Muscle of leg (tissue), 16 donors: ENCODE measurements around the gene ZNF718. TPM values are rescaled to one million over a fixed set of nuclear protein-coding genes. Genes with fewer than 3 reads are reported as not detected.
"Not testable (repeated sequence)": the region's sequence is repeated elsewhere in the genome, so short reads cannot be mapped to it uniquely, and the experiment has no call there.

Source experiments
- DNase-seq: peaks from one replicate; pipeline ENCODE4 v3.0.0; 2013
- H3K27ac ChIP-seq: one replicate; pipeline ENCODE4 v1.5.1; 2013; ENCODE audit warnings: mild to moderate bottlenecking, low read length, control low read depth
- H3K27me3 ChIP-seq: one replicate; pipeline ENCODE4 v1.6.1; 2013; ENCODE audit warnings: low read length; ENCODE audit not compliant: control insufficient read depth, insufficient read depth
- H3K36me3 ChIP-seq: one replicate; pipeline ENCODE4 v1.6.1; 2013; ENCODE audit warnings: low read length; ENCODE audit not compliant: control insufficient read depth, insufficient read depth
- H3K4me1 ChIP-seq: one replicate; pipeline ENCODE4 v1.6.1; 2013; ENCODE audit warnings: low read length; ENCODE audit not compliant: control insufficient read depth, insufficient read depth
- H3K4me3 ChIP-seq: one replicate; pipeline ENCODE4 v1.5.1; 2013; ENCODE audit warnings: low read length, control low read depth
- H3K9me3 ChIP-seq: replicated peaks from 2 replicates; pipeline ENCODE4 v1.6.1; 2013; ENCODE audit warnings: low read depth, low read length; ENCODE audit not compliant: control insufficient read depth
- WGBS: methylation state at CpG from one replicate; pipeline ENCODE4 v1.1.5; 2013; ENCODE audit warnings: missing lambda C conversion rate; ENCODE audit not compliant: insufficient coverage; 5-methylcytosine and 5-hydroxymethylcytosine counted together
- long read RNA-seq, 11 donors: transcript quantifications; one replicate each; lab custom pipeline, GENCODE V29; 2026
- polyA plus RNA-seq, 8 donors: library from polyadenylated mRNA; unstranded; fragments of 120-200 nt; gene quantifications; one replicate each; pipeline versions ENCODE4 v1.2.1 to v1.2.3, GENCODE V29; 2013; ENCODE audit warnings: inconsistent platforms in 1 of 8, low replicate concordance in 1 of 8; ENCODE audit not compliant: insufficient read length in 8 of 8, insufficient read depth in 1 of 8
- total RNA-seq: library from RNA; stranded (reverse); fragments of 120-200 nt; gene quantifications from one replicate; pipeline ENCODE4 v1.2.4, GENCODE V29; 2013

Gene ZNF718
- total RNA-seq, result 6.7 TPM
- 1 to 10 TPM; 3.5 to 9.5 (median 6.7) TPM for polyA plus RNA-seq
- long read RNA-seq, donor 1, result 0 reads
- long read RNA-seq, donor 2, result 0 reads
- long read RNA-seq, donor 3, result 0 reads
- long read RNA-seq, donor 4, result 0 reads
- long read RNA-seq, donor 5, partial matches to known transcripts, result 8 of 10 reads
- long read RNA-seq, donor 5, other reads (novel, unspliced or antisense), result 0 of 10 reads
- long read RNA-seq, donor 6, partial matches to known transcripts, result 0 of 1 reads
- long read RNA-seq, donor 6, other reads (novel, unspliced or antisense), result 0 of 1 reads
- long read RNA-seq, donor 7, result 0 reads
- long read RNA-seq, donor 8, result 0 reads
- long read RNA-seq, donor 9, result 0 reads
- long read RNA-seq, donor 10, partial matches to known transcripts, result 0 of 6 reads
- long read RNA-seq, donor 10, other reads (novel, unspliced or antisense), result 5 of 6 reads
- long read RNA-seq, donor 11, partial matches to known transcripts, result 0 of 1 reads
- long read RNA-seq, donor 11, other reads (novel, unspliced or antisense), result 0 of 1 reads

DNA sequence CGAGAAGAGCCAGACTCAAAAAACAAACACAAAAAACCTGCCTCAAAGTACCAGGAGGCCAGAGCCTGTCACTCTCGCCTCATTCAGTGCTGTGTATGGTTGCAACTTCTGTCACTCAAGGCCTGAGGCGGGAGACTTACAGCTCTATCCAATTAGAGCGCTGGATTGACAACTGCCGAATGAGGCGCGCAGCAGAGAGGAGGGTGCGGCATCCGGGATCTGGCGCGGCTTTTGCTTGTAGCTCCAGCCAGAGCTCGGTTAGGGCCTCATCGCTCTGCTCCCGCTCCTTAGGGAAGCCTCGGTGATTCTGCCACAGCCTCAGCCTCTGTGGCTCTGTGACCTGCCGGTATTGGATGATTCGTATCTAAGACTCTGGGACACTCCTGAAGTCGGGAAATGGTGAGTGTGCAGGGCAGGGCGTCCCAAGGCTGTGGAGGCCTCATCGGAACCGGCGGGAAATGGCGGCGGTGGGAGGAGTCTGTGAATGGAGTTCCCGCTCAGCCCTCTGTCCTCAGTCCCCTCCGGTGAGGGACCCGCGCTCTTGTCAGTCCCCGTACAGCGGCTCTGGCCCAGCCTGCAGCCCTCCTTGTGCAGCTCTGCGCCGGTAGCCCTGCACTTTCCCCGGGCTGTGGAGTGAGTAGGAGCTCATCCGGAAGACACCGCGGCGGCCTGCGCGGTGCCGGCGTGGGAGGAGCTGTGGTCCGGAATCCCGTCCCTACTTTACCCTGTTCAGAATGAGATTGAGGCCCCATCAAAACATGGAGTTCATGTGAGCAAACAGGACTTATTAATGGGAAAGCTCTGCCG, at the start of gene ZNF718:
ZNF718 (plus strand) TSS at position 227 of the 807 bp plus-strand sequence; CDS start at position 397, 170 bp downstream.
- peak; percentile 99 for DNase-seq
- Histone ChIP-seq H3K27me3 (no peaks in the 10 kb centered on the region), H3K4me3 (peak within 1 kb of the TSS; percentile 67), H3K9me3 (peaks cover 29% of the 10 kb centered on the region), H3K27ac (peak within 1 kb of the TSS; percentile 97), H3K36me3 (peaks cover 27% of the 10 kb centered on the region), H3K4me1 (peaks cover 7% of the 10 kb centered on the region)
- WGBS, result under 1% methylated on average over 32 of the region's 44 CpGs

DNA sequence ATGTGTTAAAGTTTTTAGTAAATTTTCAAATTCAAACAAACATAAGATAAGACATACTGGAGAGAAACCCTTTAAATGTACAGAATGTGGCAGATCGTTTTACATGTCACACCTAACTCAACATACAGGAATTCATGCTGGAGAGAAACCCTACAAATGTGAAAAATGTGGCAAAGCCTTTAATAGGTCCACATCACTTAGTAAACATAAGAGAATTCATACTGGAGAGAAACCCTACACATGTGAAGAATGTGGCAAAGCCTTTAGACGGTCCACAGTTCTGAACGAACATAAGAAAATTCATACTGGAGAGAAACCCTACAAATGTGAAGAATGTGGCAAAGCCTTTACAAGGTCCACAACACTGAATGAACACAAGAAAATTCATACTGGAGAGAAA, 38.4 kb upstream of the ZNF718 start:
- Histone ChIP-seq H3K4me3 (no peak overlapping the region), H3K9me3 (peaks cover 65% of the 10 kb centered on the region), H3K27me3 (no peaks in the 10 kb centered on the region), H3K4me1 (no peaks in the 10 kb centered on the region), H3K27ac (no peak overlapping the region), H3K36me3 (peaks cover 12% of the 10 kb centered on the region)
- no CpG with 5 or more reads among the region's 3 CpGs for WGBS
- no peak for DNase-seq

DNA sequence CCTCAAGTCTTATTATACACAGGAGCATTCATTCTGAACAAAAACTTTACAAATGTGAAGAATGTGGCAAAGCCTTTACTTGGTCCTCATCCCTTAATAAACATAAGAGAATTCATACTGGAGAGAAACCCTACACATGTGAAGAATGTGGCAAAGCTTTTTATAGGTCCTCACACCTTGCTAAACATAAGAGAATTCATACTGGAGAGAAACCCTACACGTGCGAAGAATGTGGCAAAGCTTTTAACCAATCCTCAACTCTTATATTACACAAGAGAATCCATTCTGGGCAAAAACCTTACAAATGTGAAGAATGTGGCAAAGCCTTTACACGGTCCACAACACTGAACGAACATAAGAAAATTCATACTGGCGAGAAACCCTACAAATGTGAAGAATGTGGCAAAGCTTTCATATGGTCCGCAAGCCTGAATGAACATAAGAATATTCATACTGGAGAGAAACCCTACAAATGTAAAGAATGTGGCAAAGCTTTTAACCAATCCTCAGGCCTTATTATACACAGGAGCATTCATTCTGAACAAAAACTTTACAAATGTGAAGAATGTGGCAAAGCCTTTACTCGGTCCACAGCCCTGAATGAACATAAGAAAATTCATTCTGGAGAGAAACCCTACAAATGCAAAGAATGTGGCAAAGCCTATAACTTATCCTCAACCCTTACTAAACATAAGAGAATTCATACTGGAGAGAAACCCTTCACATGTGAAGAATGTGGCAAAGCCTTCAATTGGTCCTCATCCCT, 37.6 kb upstream of the ZNF718 start:
- not testable (repeated sequence) for H3K27me3 ChIP-seq, H3K4me3 ChIP-seq, H3K27ac ChIP-seq, H3K4me1 ChIP-seq, DNase-seq
- Histone ChIP-seq H3K36me3 (peaks cover 12% of the 10 kb centered on the region), H3K9me3 (peaks cover 65% of the 10 kb centered on the region)
- WGBS, result no CpG with 5 or more reads among the region's 7 CpGs

DNA sequence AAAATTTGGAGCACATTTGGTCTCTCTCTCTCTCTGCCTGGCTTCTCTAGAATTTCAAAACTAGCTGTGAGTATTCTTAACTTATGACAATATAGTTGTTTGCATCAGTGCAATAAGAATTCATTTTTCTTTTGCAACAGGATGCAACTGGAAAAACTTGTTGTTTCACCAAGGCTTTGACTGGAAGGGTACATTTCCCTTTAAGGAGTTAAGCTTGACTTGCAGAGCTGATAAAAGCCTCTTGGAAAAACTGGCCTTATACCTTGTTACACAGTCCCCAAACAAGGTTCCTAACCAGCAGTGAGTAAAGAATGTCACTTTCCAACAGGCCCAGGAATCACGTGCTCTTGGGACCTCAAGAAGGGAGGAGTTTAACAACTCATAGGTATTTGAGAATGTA, 25.9 kb upstream of the ZNF718 start:
- H3K27ac ChIP-seq, result no peak overlapping the region
- DNase-seq, result no peak
- WGBS, result no CpG with 5 or more reads among the region's 1 CpG
- no peaks in the 10 kb centered on the region for H3K36me3 ChIP-seq
- H3K9me3 ChIP-seq, result peaks cover 74% of the 10 kb centered on the region
- no peaks in the 10 kb centered on the region for H3K27me3 ChIP-seq
- H3K4me1 ChIP-seq, result no peaks in the 10 kb centered on the region
- H3K4me3 ChIP-seq, result no peak overlapping the region

- Histone ChIP-seq H3K4me3 (no peak overlapping the region), H3K4me1 (no peaks in the 10 kb centered on the region), H3K27me3 (no peaks in the 10 kb centered on the region), H3K27ac (no peak overlapping the region), H3K36me3 (no peaks in the 10 kb centered on the region), H3K9me3 (peaks cover 60% of the 10 kb centered on the region)
- WGBS, result 50% methylated on average over 1 of the region's 5 CpGs
- DNase-seq, result no peak
These were observed 24.4 kb upstream of the ZNF718 start for GRCh38 chr4:99863-100262.

GRCh38 chr4:107083-107443, 17.2 kb upstream of the ZNF718 start:
- Histone ChIP-seq H3K27me3 (peaks cover 49% of the 10 kb centered on the region), H3K9me3 (peaks cover 9% of the 10 kb centered on the region), H3K4me1 (no peaks in the 10 kb centered on the region), H3K27ac (no peak overlapping the region), H3K4me3 (no peak overlapping the region), H3K36me3 (no peaks in the 10 kb centered on the region)
- WGBS, result 2% methylated on average over 25 of the region's 33 CpGs
- no peak for DNase-seq

GRCh38 chr4:107444-108429, 16.6 kb upstream of the ZNF718 start:
- Histone ChIP-seq H3K4me3 (no peak overlapping the region), H3K4me1 (no peaks in the 10 kb centered on the region), H3K9me3 (peaks cover 4% of the 10 kb centered on the region), H3K27me3 (peaks cover 51% of the 10 kb centered on the region), H3K36me3 (no peaks in the 10 kb centered on the region), H3K27ac (no peak overlapping the region)
- no peak for DNase-seq
- WGBS, result 3% methylated on average over 84 of the region's 91 CpGs

GRCh38 chr4:112771-113170, 11.5 kb upstream of the ZNF718 start:
- no peak overlapping the region for H3K27ac ChIP-seq
- H3K36me3 ChIP-seq, result no peaks in the 10 kb centered on the region
- peaks cover 33% of the 10 kb centered on the region for H3K27me3 ChIP-seq
- no peaks in the 10 kb centered on the region for H3K4me1 ChIP-seq
- DNase-seq, result no peak
- H3K4me3 ChIP-seq, result no peak overlapping the region
- no peaks in the 10 kb centered on the region for H3K9me3 ChIP-seq
- 86% methylated on average over 1 of the region's 1 CpG for WGBS

DNA sequence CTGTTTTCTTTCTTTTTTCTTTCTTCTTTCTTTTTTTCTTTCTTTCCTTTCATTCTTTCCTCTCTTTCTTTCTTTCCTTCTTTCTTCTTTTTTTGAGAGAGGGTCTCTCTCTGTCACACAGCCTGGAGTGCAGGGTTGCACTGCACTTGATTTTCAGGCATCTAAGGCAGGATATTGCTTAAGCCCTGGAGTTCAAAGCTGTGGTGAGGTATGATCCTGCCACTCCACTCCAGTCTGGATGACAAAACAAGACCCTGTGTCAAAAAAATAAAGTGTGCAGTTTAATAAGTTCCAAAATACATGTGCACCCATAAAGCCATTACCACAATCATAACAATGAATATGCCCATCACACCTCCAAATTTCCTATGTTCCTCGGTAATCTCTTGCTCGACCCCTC, 10.6 kb upstream of the ZNF718 start:
- DNase-seq, result no peak
- H3K4me3 ChIP-seq, result no peak overlapping the region
- no peaks in the 10 kb centered on the region for H3K4me1 ChIP-seq
- H3K9me3 ChIP-seq, result no peaks in the 10 kb centered on the region
- H3K36me3 ChIP-seq, result no peaks in the 10 kb centered on the region
- peaks cover 24% of the 10 kb centered on the region for H3K27me3 ChIP-seq
- no peak overlapping the region for H3K27ac ChIP-seq
- 81% methylated on average over 2 of the region's 2 CpGs for WGBS
